MCF 10A (cell line): ENCODE data around the gene SEC24D. TPM values are rescaled to one million over a fixed set of nuclear protein-coding genes. Genes with fewer than 3 reads are reported as not detected.
A peak's percentile ranks its signal among the peaks of the same experiment; 100 is the strongest.

Source experiments
- BruUV-seq: library from RNA; stranded (reverse); fragments of 400-500 nt; replicated peaks from 2 replicates; lab custom pipeline; 2021; lab: Mats Ljungman, UMichigan
- CTCF ChIA-PET: fragments of 300-600 bp; sonication (Branson Sonifier 250); formaldehyde crosslinking; extraction: SDS; loops from one replicate; lab custom pipeline; 2021; ENCODE audit warnings: antibody characterized with exemption, inconsistent platforms; lab: Yijun Ruan, JAX
- POLR2A ChIA-PET: fragments of 300-600, 350-650 bp; sonication (Branson Sonifier 250); formaldehyde crosslinking; extraction: SDS; loops from one replicate; lab custom pipeline; 2020; ENCODE audit warnings: antibody characterized with exemption, inconsistent platforms; lab: Yijun Ruan, JAX
- DNase-seq: peaks from one replicate; pipeline ENCODE4 v3.0.0-alpha.2; 2018; ENCODE audit not compliant: unreplicated experiment
- H3K27ac Mint-ChIP-seq: one replicate; pipeline ENCODE4 v1.8.0; 2022; ENCODE audit warnings: mild to moderate bottlenecking, low read depth, mixed read lengths; ENCODE audit not compliant: unreplicated experiment
- H3K27me3 Mint-ChIP-seq: one replicate; pipeline ENCODE4 v1.8.0; 2022; ENCODE audit warnings: mixed read lengths; ENCODE audit not compliant: insufficient read depth, unreplicated experiment
- H3K36me3 Mint-ChIP-seq: one replicate; pipeline ENCODE4 v1.8.0; 2022; ENCODE audit warnings: mild to moderate bottlenecking, moderate library complexity, mixed read lengths; ENCODE audit not compliant: insufficient read depth, unreplicated experiment
- H3K4me1 Mint-ChIP-seq: one replicate; pipeline ENCODE4 v1.8.0; 2022; ENCODE audit warnings: mixed read lengths; ENCODE audit not compliant: insufficient read depth, unreplicated experiment
- H3K4me3 Mint-ChIP-seq: one replicate; pipeline ENCODE4 v1.8.0; 2022; ENCODE audit warnings: mild to moderate bottlenecking, moderate library complexity, mixed read lengths; ENCODE audit not compliant: unreplicated experiment
- H3K9me3 Mint-ChIP-seq: one replicate; pipeline ENCODE4 v1.8.0; 2022; ENCODE audit warnings: mixed read lengths; ENCODE audit not compliant: unreplicated experiment
- CTCF ChIP-seq: fragments of 200-600 bp; IDR thresholded peaks from one replicate; pipeline ENCODE4 v1.8.0; 2022; ENCODE audit warnings: antibody characterized with exemption, mild to moderate bottlenecking; ENCODE audit not compliant: unreplicated experiment
- intact Hi-C: fragments of 100-400 bp; cut with micrococcal nuclease; formaldehyde crosslinking; loops from 2 replicates; pipeline ENCODE4 v1.14.1; 2022
- total RNA-seq: library from RNA; stranded (reverse); gene quantifications from 2 replicates; pipeline ENCODE4 v1.2.3, GENCODE V29; 2022

Gene SEC24D
- total RNA-seq, 1 experiment from 2014 or later, result 117 TPM

DNA sequence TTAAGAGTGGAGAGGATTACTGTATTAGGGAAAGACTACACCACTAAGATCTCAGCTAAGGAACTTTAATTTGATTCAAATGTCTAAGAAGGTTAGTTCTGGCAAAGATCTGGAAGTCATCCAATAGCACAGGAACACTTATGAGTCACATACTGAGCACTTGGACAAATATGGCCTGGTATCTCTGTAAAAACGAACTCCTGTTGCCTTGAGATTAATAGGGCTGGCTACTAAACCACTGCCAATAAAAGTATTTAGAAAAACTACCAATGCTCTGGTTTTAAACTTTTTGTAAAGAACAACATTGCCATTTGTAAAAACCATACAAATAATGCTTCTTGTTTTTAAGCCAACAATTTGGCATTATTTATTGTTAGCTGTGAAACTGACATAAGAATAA lies 70.5 kb downstream of the SEC24D start:
- intact Hi-C loops, result no loop called here
- ChIA-PET CTCF (interaction anchor here (1.2 to 11.6 kb wide), 4 partner anchors 24 to 216 kb away, joined by 3 to 121 read pairs (median 6); partner anchors contain the start of gene SYNPO2), POLR2A (interaction anchor here (0.7 to 1.9 kb wide), 3 partner anchors 9 to 11 kb away, joined by 3 to 5 read pairs (median 4); no protein-coding TSS in a partner anchor)
- no peak overlapping the region for H3K4me3 Mint-ChIP-seq
- no peak for TF ChIP-seq CTCF
- H3K4me1 Mint-ChIP-seq, result peaks cover 9% of the 10 kb centered on the region
- H3K36me3 Mint-ChIP-seq, result peaks cover 51% of the 10 kb centered on the region
- no peaks in the 10 kb centered on the region for H3K9me3 Mint-ChIP-seq
- no TSS peak for BruUV-seq
- peak overlapping the region; percentile 87 for H3K27ac Mint-ChIP-seq
- H3K27me3 Mint-ChIP-seq, result no peaks in the 10 kb centered on the region
- peak; percentile 88 for DNase-seq

DNA sequence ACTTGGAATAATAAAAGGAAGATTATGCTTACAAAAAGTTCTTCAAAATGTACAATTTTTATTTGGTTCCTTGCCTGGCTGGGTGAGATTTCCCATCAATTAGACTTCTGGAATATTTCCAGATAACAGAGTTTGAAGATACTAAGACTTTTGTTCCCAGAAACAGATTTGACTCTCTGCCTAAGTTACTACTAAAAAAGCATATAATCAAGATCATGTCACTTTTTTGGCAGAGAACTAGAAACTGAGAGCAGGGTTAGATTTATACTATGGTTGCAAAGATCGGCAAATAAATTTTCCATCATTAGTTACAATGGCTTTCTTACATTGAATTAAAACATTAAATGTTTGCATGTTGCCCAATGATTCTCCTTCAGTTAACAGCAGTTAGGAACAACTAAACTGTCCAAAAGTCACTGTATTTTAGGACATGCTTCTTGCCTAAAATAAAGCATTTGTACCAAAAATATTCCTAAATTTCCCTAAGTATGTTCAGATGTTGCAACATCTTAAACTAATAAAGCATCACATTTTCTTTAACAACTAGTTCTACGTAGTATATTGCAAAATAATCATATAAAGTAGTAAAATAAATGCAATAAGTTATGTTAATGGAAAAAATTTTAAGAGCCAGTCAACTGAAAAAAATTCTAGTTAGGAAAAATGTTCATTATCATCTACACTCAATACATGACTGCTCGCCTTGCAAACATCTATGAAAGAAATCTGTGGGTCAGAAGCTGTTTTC lies 73.0 kb downstream of the SEC24D start:
- peaks cover 20% of the 10 kb centered on the region for H3K4me1 Mint-ChIP-seq
- H3K36me3 Mint-ChIP-seq, result peaks cover 48% of the 10 kb centered on the region
- no peaks in the 10 kb centered on the region for H3K27me3 Mint-ChIP-seq
- no peaks in the 10 kb centered on the region for H3K9me3 Mint-ChIP-seq
- intact Hi-C loops, result no loop called here
- DNase-seq, result no peak
- H3K27ac Mint-ChIP-seq, result peak overlapping the region; percentile 67
- POLR2A ChIA-PET, result no interaction called here
- H3K4me3 Mint-ChIP-seq, result no peak overlapping the region
- BruUV-seq, result no TSS peak
- CTCF ChIA-PET, result interaction anchor here (0.6 to 1.8 kb wide), 4 partner anchors 9 to 131 kb away, joined by 3 to 5 read pairs (median 4); no protein-coding TSS in a partner anchor
- no peak for TF ChIP-seq CTCF

- no peak for DNase-seq
- Mint-ChIP-seq H3K27me3 (no peaks in the 10 kb centered on the region), H3K36me3 (peaks cover 40% of the 10 kb centered on the region), H3K4me3 (no peak overlapping the region), H3K27ac (peak overlapping the region; percentile 61), H3K9me3 (no peaks in the 10 kb centered on the region), H3K4me1 (peaks cover 20% of the 10 kb centered on the region)
- CTCF ChIA-PET, result interaction anchor here (0.6 to 1.8 kb wide), 3 partner anchors 10 to 511 kb away, joined by 3 to 5 read pairs (median 4); no protein-coding TSS in a partner anchor
- no peak for TF ChIP-seq CTCF
- POLR2A ChIA-PET, result interaction anchor here (1.0 kb wide), 1 partner anchor 15 kb away, joined by 3 read pairs; no protein-coding TSS in a partner anchor
- intact Hi-C loops, result no loop called here
- BruUV-seq, result no TSS peak
Measured at GRCh38 chr4:118762155-118762554, 73.8 kb downstream of the SEC24D start.

GRCh38 chr4:118761397-118762016 lies 74.4 kb downstream of the SEC24D start:
- DNase-seq, result no peak
- no peaks in the 10 kb centered on the region for H3K9me3 Mint-ChIP-seq
- H3K27me3 Mint-ChIP-seq, result no peaks in the 10 kb centered on the region
- H3K4me1 Mint-ChIP-seq, result peaks cover 20% of the 10 kb centered on the region
- no peak for TF ChIP-seq CTCF
- no peak overlapping the region for H3K4me3 Mint-ChIP-seq
- H3K27ac Mint-ChIP-seq, result peak overlapping the region; percentile 61
- ChIA-PET CTCF (interaction anchor here (0.6 to 2.2 kb wide), 4 partner anchors 10 to 511 kb away, joined by 3 to 7 read pairs (median 4); no protein-coding TSS in a partner anchor), POLR2A (interaction anchor here (1.0 kb wide), 1 partner anchor 14 kb away, joined by 3 read pairs; no protein-coding TSS in a partner anchor)
- peaks cover 34% of the 10 kb centered on the region for H3K36me3 Mint-ChIP-seq
- no TSS peak for BruUV-seq
- intact Hi-C loops, result no loop called here
